ENCODE data around the gene CRABP1.

Gene CRABP1

GRCh38 chr15:78340231-78341056 lies at the start of gene CRABP1:
Gene CRABP1 (plus strand): TSS chr15:78340353. CDS start chr15:78340429, 76 bp downstream.
- no peak for DNase-seq (ENCODE audit: low spot score)

GRCh38 chr15:78291052-78291451 lies 49.1 kb upstream of the CRABP1 start:
- peak; percentile 47 for DNase-seq (ENCODE audit: low spot score)

- DNase-seq (ENCODE audit: low spot score) = peak; percentile 56
Observed at GRCh38 chr15:78291698-78292097, 48.5 kb upstream of the CRABP1 start.

GRCh38 chr15:78292219-78292618 lies 47.9 kb upstream of the CRABP1 start:
- DNase-seq (ENCODE audit: low spot score) = no peak

- peak; percentile 92 for DNase-seq (ENCODE audit: low spot score)
Observed at GRCh38 chr15:78299101-78299930, 40.8 kb upstream of the CRABP1 start, which contains the start of gene SKIC8. Gene SKIC8 (minus strand): TSS chr15:78299609. CDS start chr15:78295686, 3,923 bp downstream.

GRCh38 chr15:78301326-78301725 lies 38.8 kb upstream of the CRABP1 start:
- no peak for DNase-seq (ENCODE audit: low spot score)

GRCh38 chr15:78301828-78302227 lies 38.3 kb upstream of the CRABP1 start:
- no peak for DNase-seq (ENCODE audit: low spot score)

- DNase-seq (ENCODE audit: low spot score) = no peak
Observed at GRCh38 chr15:78302579-78303312, 37.4 kb upstream of the CRABP1 start.

GRCh38 chr15:78304216-78305066 lies 35.7 kb upstream of the CRABP1 start:
- DNase-seq (ENCODE audit: low spot score) = no peak

- DNase-seq (ENCODE audit: low spot score) = no peak
Observed at GRCh38 chr15:78306176-78306774, 33.9 kb upstream of the CRABP1 start.

GRCh38 chr15:78307976-78308375 lies 32.2 kb upstream of the CRABP1 start:
- no peak for DNase-seq (ENCODE audit: low spot score)

GRCh38 chr15:78308422-78309032 lies 31.6 kb upstream of the CRABP1 start:
- peak; percentile 66 for DNase-seq (ENCODE audit: low spot score)

GRCh38 chr15:78311292-78311691 lies 28.9 kb upstream of the CRABP1 start:
- no peak for DNase-seq (ENCODE audit: low spot score)

- no peak for DNase-seq (ENCODE audit: low spot score)
Observed at GRCh38 chr15:78312536-78312935, 27.6 kb upstream of the CRABP1 start.

- DNase-seq (ENCODE audit: low spot score) = no peak
Observed at GRCh38 chr15:78312957-78313356, 27.2 kb upstream of the CRABP1 start.

GRCh38 chr15:78313383-78313782 lies 26.8 kb upstream of the CRABP1 start:
- no peak for DNase-seq (ENCODE audit: low spot score)

GRCh38 chr15:78314181-78314581 lies 26.0 kb upstream of the CRABP1 start:
- no peak for DNase-seq (ENCODE audit: low spot score)

GRCh38 chr15:78315686-78316282 lies 24.4 kb upstream of the CRABP1 start:
- no peak for DNase-seq (ENCODE audit: low spot score)

- peak; percentile 52 for DNase-seq (ENCODE audit: low spot score)
Observed at GRCh38 chr15:78316283-78317083, 23.7 kb upstream of the CRABP1 start.
